HG03439 (cell line): ENCODE results near the gene NME4.

Source experiments
- ATAC-seq: cut with Tn5 transposase; IDR thresholded peaks from one replicate; pipeline ENCODE4 v1.9.1; 2021; ENCODE audit warnings: mild to moderate bottlenecking, moderate library complexity; ENCODE audit not compliant: unreplicated experiment

Gene NME4

GRCh38 chr16:363110-363765, 33.8 kb upstream of the NME4 start:
- no peak for ATAC-seq

DNA sequence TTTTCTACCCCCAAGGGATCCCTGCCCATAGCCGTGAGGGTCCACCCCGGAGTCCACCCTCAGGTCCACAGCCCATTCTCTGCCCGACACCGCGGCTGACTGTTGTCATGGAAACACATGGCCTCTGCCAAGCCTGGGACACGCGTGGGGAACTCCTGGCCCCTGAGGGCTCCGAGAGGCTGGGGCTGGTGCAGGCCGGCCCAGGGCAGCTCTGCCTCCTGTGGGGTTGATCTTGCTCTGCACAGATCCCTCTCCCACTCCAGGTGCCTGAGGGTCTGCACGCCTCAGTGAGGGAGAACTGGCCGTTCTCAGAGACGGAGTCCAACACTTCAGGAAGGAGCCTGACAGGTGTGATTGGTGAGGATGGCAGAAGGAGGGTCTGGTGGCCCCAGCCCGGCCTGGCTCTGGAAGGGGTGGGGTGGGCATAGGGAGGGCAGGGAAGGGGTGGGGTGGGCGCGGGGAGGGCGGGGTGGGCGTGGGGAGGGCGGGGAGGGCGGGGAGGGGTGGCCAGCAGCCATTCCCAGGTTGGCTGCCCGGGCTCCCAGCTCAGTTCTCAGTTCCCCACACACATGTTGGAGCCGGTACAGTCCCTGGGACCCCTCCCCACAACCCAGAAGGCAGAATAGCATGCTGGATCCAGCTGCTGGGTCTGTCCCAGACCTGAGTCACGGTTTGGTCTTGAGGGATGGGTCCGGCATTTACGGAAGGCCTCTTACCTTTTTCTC, 33.1 kb upstream of the NME4 start:
- no peak for ATAC-seq

- no peak for ATAC-seq
Observed at GRCh38 chr16:364595-365491, 32.2 kb upstream of the NME4 start.

GRCh38 chr16:366476-366875, 30.5 kb upstream of the NME4 start:
- ATAC-seq = no peak

- ATAC-seq = no peak
Observed at GRCh38 chr16:367333-367903, 29.6 kb upstream of the NME4 start.

DNA sequence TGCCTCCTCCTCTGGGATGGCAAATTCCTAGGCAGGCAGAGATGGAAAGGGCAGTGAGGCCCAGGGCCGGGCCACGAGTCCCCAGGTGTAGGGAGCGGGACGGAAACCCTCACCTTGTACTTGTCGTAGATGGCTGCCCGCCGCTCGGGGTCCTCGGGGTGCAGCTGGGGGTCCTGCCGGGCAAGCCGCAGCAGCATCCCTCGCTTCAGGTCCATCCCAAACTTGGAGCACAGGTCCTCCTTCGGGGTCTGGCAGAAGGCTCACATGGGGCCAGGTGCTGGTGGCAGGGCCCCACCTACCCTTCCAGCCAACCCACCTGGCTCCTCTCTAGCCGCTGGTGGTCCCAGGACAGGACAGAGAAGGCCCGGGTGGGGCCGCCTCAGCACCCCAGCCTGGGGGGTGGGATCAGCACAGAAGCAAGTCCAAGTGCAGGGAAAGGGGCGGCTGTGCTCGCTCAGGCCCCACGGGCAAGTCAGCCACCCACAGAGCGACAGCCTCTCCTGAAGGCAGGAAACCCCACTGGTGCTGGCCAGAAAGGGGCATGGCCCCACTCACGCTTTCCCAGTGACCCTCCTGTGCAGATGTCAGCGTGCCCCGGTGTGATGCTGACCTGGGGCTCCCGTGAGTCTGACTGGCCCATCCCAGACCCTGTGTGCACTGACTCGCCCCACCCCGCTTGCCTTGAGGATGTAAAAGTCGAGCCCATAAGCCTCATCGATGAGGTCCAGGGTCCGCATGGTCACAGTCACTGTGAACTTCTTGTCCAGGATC, 28.4 kb upstream of the NME4 start:
- no peak for ATAC-seq

- ATAC-seq = no peak
Observed at GRCh38 chr16:369275-369865, 27.6 kb upstream of the NME4 start.

DNA sequence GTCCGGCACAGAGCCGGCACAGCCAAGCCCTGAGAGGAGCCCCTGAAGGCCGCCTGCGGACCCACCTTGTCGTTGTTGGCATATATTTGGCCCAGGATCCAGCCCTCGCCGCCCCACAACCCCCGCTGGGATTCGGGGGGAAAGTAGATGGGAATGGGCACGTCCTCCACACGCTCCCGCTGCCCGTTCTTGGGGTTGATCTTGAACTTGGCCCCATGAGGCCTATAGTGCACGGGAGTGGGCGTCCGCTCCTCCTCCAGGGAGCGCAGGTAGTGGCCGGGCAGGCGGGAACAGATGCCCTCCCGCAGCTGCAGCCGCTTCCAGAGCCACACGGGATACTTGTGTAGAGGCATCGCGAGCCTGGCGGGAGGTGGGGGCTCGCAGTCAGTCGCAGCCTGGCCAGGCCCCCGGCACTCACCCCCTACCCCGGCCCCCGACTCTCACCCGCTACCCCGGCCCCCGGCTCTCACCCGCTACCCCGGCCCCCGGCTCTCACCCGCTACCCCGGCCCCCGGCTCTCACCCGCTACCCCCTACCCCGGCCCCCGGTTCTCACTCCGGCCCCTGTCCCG, 27.0 kb upstream of the NME4 start:
- no peak for ATAC-seq

- ATAC-seq = peak; percentile 65
Observed at GRCh38 chr16:370443-370842, 26.6 kb upstream of the NME4 start, which contains the start of gene MRPL28. Gene MRPL28 (minus strand): TSS chr16:370538. CDS start chr16:370218, 320 bp downstream.

GRCh38 chr16:370979-371514, 26.0 kb upstream of the NME4 start:
- no peak for ATAC-seq

- no peak for ATAC-seq
Observed at GRCh38 chr16:371515-372301, 25.3 kb upstream of the NME4 start.

GRCh38 chr16:372302-372983, 24.6 kb upstream of the NME4 start:
- no peak for ATAC-seq

GRCh38 chr16:373020-373598, 23.9 kb upstream of the NME4 start:
- no peak for ATAC-seq

DNA sequence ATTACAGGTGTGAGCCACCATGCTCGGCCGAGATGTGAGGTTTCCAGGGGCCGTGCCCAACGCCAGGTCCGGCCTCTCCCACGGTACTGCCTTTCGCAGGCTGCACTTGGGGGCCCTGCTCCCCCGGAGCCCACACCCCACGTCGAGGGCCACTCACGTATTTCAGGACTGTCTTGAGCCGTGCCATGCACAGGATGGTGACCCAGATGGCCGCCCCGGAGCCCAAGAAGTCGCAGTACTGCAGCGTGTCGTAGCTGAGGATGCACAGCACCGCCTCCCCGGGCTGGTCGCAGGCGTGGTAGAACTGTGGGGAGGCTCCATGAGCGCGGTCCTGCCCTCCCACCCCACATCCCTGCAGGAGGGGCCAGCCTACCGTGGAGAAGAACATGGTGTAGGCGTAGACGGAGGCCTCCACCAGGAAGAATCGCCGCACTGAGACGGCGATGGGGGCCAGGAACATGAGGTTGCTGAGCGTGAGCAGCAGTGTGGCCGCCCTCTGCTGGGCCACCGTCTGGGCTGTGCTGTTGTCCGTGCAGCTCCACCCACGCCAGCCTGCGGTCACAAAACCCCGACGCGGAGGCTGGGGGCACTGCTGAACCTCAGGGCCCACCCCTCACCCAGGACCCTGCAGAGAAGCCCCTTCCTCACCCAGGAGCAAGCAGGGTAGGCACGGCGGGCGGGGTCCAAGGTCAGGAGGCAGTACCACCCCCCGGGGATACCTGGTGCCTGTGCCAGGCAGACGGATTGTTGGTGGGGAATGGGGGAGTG, 23.0 kb upstream of the NME4 start:
- no peak for ATAC-seq

DNA sequence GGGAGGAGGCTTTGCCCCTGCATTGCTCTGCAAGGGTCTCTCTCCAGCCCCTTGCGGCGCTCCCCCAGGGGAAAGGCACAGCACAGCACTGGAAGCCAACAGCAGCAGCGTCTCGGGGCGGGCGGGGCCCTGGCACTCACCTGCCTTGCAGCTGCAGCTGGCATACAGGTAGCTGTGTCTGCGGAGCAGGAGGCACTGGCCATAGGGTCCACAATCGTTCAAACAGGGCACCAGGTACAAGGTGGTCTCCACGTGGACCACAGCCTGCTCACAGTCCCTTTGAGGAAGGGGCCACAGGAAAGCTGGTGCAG, 22.4 kb upstream of the NME4 start:
- ATAC-seq = no peak

DNA sequence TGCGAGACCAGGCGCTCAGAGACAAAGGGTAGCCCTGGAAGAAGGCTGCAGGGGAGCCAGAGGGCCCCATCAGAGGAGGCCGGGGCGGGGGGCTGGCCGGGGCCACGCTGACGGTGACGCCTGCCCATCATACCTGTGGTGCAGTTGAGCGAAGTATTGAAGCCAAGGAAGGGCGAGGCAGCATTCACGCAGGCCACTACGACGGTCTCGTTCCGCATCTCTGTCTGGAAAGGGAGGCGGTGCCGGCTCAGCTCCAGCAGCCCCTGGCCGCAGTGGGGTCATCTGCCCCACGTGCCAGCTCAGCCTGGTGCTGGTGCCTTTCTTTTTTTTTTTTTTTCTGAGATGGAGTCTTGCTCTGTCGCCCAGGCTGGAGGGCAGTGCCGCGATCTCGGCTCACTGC, 21.8 kb upstream of the NME4 start:
- ATAC-seq = no peak
